ENCODE measurements around the gene LIMA1. TPM values are rescaled to one million over a fixed set of nuclear protein-coding genes. Genes with fewer than 3 reads are reported as not detected.

The LIMA1 gene
- total RNA-seq, 2 experiments from 2014 or later, result 4.6 to 5.1 TPM

GRCh38 chr12:50252977-50253602 is 30.2 kb downstream of the LIMA1 start:
- no peak for TF ChIP-seq CTCF (IDR thresholded peaks at IDR 0.05)
- Histone ChIP-seq H3K4me1 (ENCODE audit: insufficient read depth, low read length) (no peaks in the 10 kb centered on the region), H3K27ac (ENCODE audit: low read depth in 1 of 2, low read length in 2 of 2) (no peak overlapping the region), H3K36me3 (ENCODE audit: insufficient read depth, low read length) (no peaks in the 10 kb centered on the region), H3K27me3 (ENCODE audit: control insufficient read depth in 1 of 2, insufficient read depth in 2 of 2, low read length in 2 of 2) (no peaks in the 10 kb centered on the region), H3K9me3 (ENCODE audit: control insufficient read depth in 1 of 2, insufficient read depth in 1 of 2, low read length in 2 of 2) (no peaks in the 10 kb centered on the region), H3K4me3 (ENCODE audit: low read length) (no peak overlapping the region)
- Mint-ChIP-seq H3K27me3 (no peaks in the 10 kb centered on the region), H3K4me1 (ENCODE audit: low read depth) (peaks cover 5% of the 10 kb centered on the region), H3K36me3 (ENCODE audit: low read depth) (peaks cover 5% of the 10 kb centered on the region), H3K4me3 (no peak overlapping the region), H3K27ac (no peak overlapping the region), H3K9me3 (no peaks in the 10 kb centered on the region)
- intact Hi-C loops (cut with DNase I, micrococcal nuclease), result no loop called here
- CTCF ChIA-PET, result no interaction called here
- ATAC-seq (ENCODE audit: poor library complexity) (no peak), DNase-seq (no peak)
- POLR2A ChIA-PET, result no interaction called here

- peaks cover 9% of the 10 kb centered on the region for H3K36me3 Mint-ChIP-seq (ENCODE audit: low read depth)
- intact Hi-C loops (cut with DNase I, micrococcal nuclease), result no loop called here
- H3K4me3 ChIP-seq (ENCODE audit: low read length), result no peak overlapping the region
- POLR2A ChIA-PET, result no interaction called here
- no peaks in the 10 kb centered on the region for H3K36me3 ChIP-seq (ENCODE audit: insufficient read depth, low read length)
- DNase-seq (no peak), ATAC-seq (ENCODE audit: poor library complexity) (no peak)
- H3K4me1 ChIP-seq (ENCODE audit: insufficient read depth, low read length), result no peaks in the 10 kb centered on the region
- no peak overlapping the region for H3K27ac Mint-ChIP-seq
- H3K27ac ChIP-seq (ENCODE audit: low read depth in 1 of 2, low read length in 2 of 2), result no peak overlapping the region
- H3K27me3 Mint-ChIP-seq, result no peaks in the 10 kb centered on the region
- H3K9me3 Mint-ChIP-seq, result no peaks in the 10 kb centered on the region
- no peak for TF ChIP-seq CTCF (IDR thresholded peaks at IDR 0.05)
- CTCF ChIA-PET, result no interaction called here
- peaks cover 5% of the 10 kb centered on the region for H3K4me1 Mint-ChIP-seq (ENCODE audit: low read depth)
- H3K9me3 ChIP-seq (ENCODE audit: control insufficient read depth in 1 of 2, insufficient read depth in 1 of 2, low read length in 2 of 2), result no peaks in the 10 kb centered on the region
- H3K4me3 Mint-ChIP-seq, result no peak overlapping the region
- H3K27me3 ChIP-seq (ENCODE audit: control insufficient read depth in 1 of 2, insufficient read depth in 2 of 2, low read length in 2 of 2), result no peaks in the 10 kb centered on the region
Observed at GRCh38 chr12:50251619-50252252, 31.6 kb downstream of the LIMA1 start.

- H3K4me1 ChIP-seq (ENCODE audit: insufficient read depth, low read length), result no peaks in the 10 kb centered on the region
- no peak overlapping the region for H3K4me3 ChIP-seq (ENCODE audit: low read length)
- intact Hi-C loops (cut with DNase I, micrococcal nuclease), result no loop called here
- H3K36me3 ChIP-seq (ENCODE audit: insufficient read depth, low read length), result no peaks in the 10 kb centered on the region
- no peak overlapping the region for H3K27ac ChIP-seq (ENCODE audit: low read depth in 1 of 2, low read length in 2 of 2)
- H3K27me3 ChIP-seq (ENCODE audit: control insufficient read depth in 1 of 2, insufficient read depth in 2 of 2, low read length in 2 of 2), result no peaks in the 10 kb centered on the region
- Mint-ChIP-seq H3K4me1 (ENCODE audit: low read depth) (peaks cover 5% of the 10 kb centered on the region), H3K4me3 (no peak overlapping the region), H3K36me3 (ENCODE audit: low read depth) (peaks cover 19% of the 10 kb centered on the region), H3K9me3 (no peaks in the 10 kb centered on the region), H3K27me3 (no peaks in the 10 kb centered on the region), H3K27ac (no peak overlapping the region)
- ChIA-PET POLR2A (no interaction called here), CTCF (no interaction called here)
- ATAC-seq (ENCODE audit: poor library complexity), result no peak
- no peak for DNase-seq
- H3K9me3 ChIP-seq (ENCODE audit: control insufficient read depth in 1 of 2, insufficient read depth in 1 of 2, low read length in 2 of 2), result no peaks in the 10 kb centered on the region
- TF ChIP-seq CTCF (IDR thresholded peaks at IDR 0.05), result no peak
Observed at GRCh38 chr12:50249464-50250182, 33.7 kb downstream of the LIMA1 start.
